NCI-H774 (cell line): ENCODE measurements around the gene EXOC1L.
"Not testable (repeated sequence)": the region's sequence is repeated elsewhere in the genome, so short reads cannot be mapped to it uniquely, and the experiment has no call there.

Source experiments
- DNase-seq: peaks from one replicate; lab custom pipeline; 2025; lab: John Stamatoyannopoulos, UW

Gene EXOC1L

GRCh38 chr4:55838356-55838755 is 18.8 kb downstream of the EXOC1L start:
- DNase-seq, result no peak

- no peak for DNase-seq
Measured at GRCh38 chr4:55838952-55839351, 19.4 kb downstream of the EXOC1L start.

- DNase-seq, result no peak
Measured at GRCh38 chr4:55840956-55841355, 21.4 kb downstream of the EXOC1L start.

- DNase-seq, result not testable (repeated sequence)
Measured at GRCh38 chr4:55841373-55842239, 22.0 kb downstream of the EXOC1L start.

- not testable (repeated sequence) for DNase-seq
Measured at GRCh38 chr4:55842312-55842711, 22.7 kb downstream of the EXOC1L start.

- DNase-seq, result no peak
Measured at GRCh38 chr4:55849724-55850123, 30.1 kb downstream of the EXOC1L start.

- DNase-seq, result no peak
Measured at GRCh38 chr4:55851885-55852284, 32.3 kb downstream of the EXOC1L start.

- DNase-seq, result peak; percentile 94
Measured at GRCh38 chr4:55853484-55854046, 34.0 kb downstream of the EXOC1L start, which contains the start of gene EXOC1. Gene EXOC1, plus strand, starts transcription at chr4:55853648. Its CDS starts 4,676 bp downstream, at chr4:55858324.

- DNase-seq, result no peak
Measured at GRCh38 chr4:55854129-55854528, 34.5 kb downstream of the EXOC1L start.

GRCh38 chr4:55857586-55857985 is 38.0 kb downstream of the EXOC1L start:
- no peak for DNase-seq

GRCh38 chr4:55859711-55860110 is 40.1 kb downstream of the EXOC1L start:
- DNase-seq, result no peak

GRCh38 chr4:55864577-55865223 is 45.1 kb downstream of the EXOC1L start:
- no peak for DNase-seq

- no peak for DNase-seq
Measured at GRCh38 chr4:55865228-55865806, 45.7 kb downstream of the EXOC1L start.

- no peak for DNase-seq
Measured at GRCh38 chr4:55866290-55866907, 46.8 kb downstream of the EXOC1L start.

- peak; percentile 43 for DNase-seq
Measured at GRCh38 chr4:55866973-55867574, 47.5 kb downstream of the EXOC1L start.

GRCh38 chr4:55868581-55869090 is 49.0 kb downstream of the EXOC1L start:
- no peak for DNase-seq

- DNase-seq, result no peak
Measured at GRCh38 chr4:55871299-55871800, 51.8 kb downstream of the EXOC1L start.

- DNase-seq, result no peak
Measured at GRCh38 chr4:55874831-55875230, 55.2 kb downstream of the EXOC1L start.

- DNase-seq, result no peak
Measured at GRCh38 chr4:55876387-55876786, 56.8 kb downstream of the EXOC1L start.

GRCh38 chr4:55879224-55879623 is 59.6 kb downstream of the EXOC1L start:
- no peak for DNase-seq

- DNase-seq, result no peak
Measured at GRCh38 chr4:55880652-55881280, 61.2 kb downstream of the EXOC1L start.
